GM23338 (cell line): Measurements from ENCODE around the gene CSNK1E.

ENCODE experiments used
- CTCF ChIP-seq, 2 experiments: fragments of 200-600 bp in 1 of 2; sonication (generic) in 1 of 2; conservative IDR thresholded peaks; 2 replicates each; pipeline versions ENCODE4 v1.5.1 to v1.6.1; 2016 to 2017; ENCODE audit warnings: antibody characterized with exemption in 2 of 2, low read depth in 2 of 2, mild to moderate bottlenecking in 2 of 2, moderate library complexity in 1 of 2
- ETS1 ChIP-seq: IDR thresholded peaks from 2 replicates; pipeline ENCODE4 v1.6.1; 2016; ENCODE audit warnings: antibody characterized with exemption
- POLR2AphosphoS5 ChIP-seq: IDR thresholded peaks from 2 replicates; pipeline ENCODE4 v1.6.1; 2016; ENCODE audit warnings: antibody characterized with exemption, low read depth
- REST ChIP-seq: IDR thresholded peaks from one replicate; pipeline ENCODE4 v1.6.1; 2018; ENCODE audit warnings: antibody characterized with exemption; ENCODE audit not compliant: unreplicated experiment

- TF ChIP-seq REST: no peak
- no peak for TF ChIP-seq POLR2AphosphoS5
- no peak for TF ChIP-seq CTCF (conservative IDR thresholded peaks at IDR 0.05; ENCODE audit: low read depth in 2 of 2)
- no peak for TF ChIP-seq ETS1
Measured at GRCh38 chr22:38258895-38259294, 58.3 kb downstream of the CSNK1E start.
